Vagina (tissue), 2 donors: ENCODE measurements around the gene GCSAM.

Experiments used
- CTCF ChIP-seq, 3 experiments: fragments of 450-650 bp in 2 of 3; fragments of 200-600 bp in 1 of 3; sonication (generic) in 1 of 3; IDR thresholded peaks; one replicate each; pipeline ENCODE4 v1.5.1; 2017 to 2019; ENCODE audit warnings: antibody characterized with exemption in 3 of 3, mild to moderate bottlenecking in 2 of 3, moderate library complexity in 2 of 3
- POLR2A ChIP-seq, 2 donors: fragments of 450-650 bp; IDR thresholded peaks; one replicate each; pipeline ENCODE4 v1.6.1; 2017; ENCODE audit warnings: antibody characterized with exemption in 2 of 2, mild to moderate bottlenecking in 2 of 2, moderate library complexity in 2 of 2
- POLR2AphosphoS5 ChIP-seq, 2 donors: sonication (generic); formaldehyde crosslinking; IDR thresholded peaks; one replicate each; pipeline ENCODE4 v1.9.0; 2017; ENCODE audit warnings: antibody characterized with exemption in 2 of 2, mild to moderate bottlenecking in 2 of 2, low read depth in 1 of 2; ENCODE audit not compliant: insufficient read depth in 1 of 2

GRCh38 chr3:112092496-112093179 is 40.4 kb downstream of the GCSAM start:
- TF ChIP-seq POLR2A (IDR thresholded peaks at IDR 0.05) (no peak), CTCF (IDR thresholded peaks at IDR 0.05) (no peak), POLR2AphosphoS5 (IDR thresholded peaks at IDR 0.05; ENCODE audit: insufficient read depth in 1 of 2, low read depth in 1 of 2) (no peak)
